NCI-H460 (cell line): ENCODE results near the gene CAPRIN2. TPM values are rescaled to one million over a fixed set of nuclear protein-coding genes. Genes with fewer than 3 reads are reported as not detected.

Source experiments
- DNase-seq: peaks from one replicate; pipeline ENCODE4 v3.0.0-alpha.2; 2016; ENCODE audit warnings: low read depth; ENCODE audit errors: extremely low read depth
- total RNA-seq: library from RNA; depleted of rRNA; stranded (reverse); fragments of >200 nt; shearing (Covaris generic); gene quantifications from 2 replicates; pipeline ENCODE4 v1.2.3, GENCODE V29; 2014; rRNA removed

The CAPRIN2 gene
- total RNA-seq, 1 experiment from 2014 or later: 14.9 TPM

DNA sequence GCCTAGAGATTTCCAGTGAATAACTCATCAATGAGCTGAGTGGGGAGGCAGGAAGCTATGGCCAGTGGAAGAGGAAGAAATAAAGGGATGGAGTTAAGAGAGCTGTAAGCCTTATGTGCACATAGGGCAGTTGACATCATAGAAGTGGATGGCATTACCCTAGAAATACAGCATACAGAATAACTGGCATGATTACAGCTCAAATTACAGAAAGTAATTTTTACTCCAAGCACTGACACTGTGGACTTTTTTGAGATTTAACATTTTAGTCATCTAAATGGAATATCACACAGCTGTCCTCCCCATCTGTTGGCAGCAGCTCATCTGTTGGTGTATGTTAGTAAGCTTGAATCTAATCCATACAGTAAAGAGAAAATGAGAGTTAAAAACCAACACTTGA, 53.7 kb downstream of the CAPRIN2 start:
- DNase-seq: no peak

DNA sequence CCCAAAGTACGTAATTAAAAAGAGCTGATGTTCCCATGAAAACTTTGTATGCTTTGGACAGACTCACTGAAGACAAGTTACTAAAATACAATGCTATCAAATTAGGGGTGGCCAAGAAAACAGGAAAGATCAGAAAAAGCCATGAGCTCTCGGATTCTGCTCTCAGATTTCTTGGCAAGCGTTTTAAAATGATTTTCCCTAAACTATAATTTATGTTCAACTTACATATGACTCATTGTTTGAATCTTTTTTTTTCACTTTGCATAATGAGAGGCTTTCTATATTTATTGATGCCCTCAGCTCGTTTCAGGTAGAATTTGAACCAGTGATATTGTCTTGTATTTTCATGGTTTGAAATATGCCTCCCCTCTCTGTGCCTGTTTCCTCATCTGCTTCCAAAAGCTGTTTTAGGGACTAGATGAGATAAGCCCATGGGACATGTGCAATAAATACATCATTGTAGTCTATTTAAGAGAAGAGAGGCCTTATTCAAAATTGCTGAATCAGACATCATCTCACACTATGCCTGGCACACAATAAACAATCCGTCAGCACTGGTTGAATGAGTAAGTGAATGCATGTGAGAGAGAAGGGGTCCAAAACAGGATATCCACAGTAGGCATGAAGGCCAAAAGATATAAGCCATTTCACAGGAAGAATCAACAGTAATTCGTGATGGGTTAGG, 54.4 kb downstream of the CAPRIN2 start:
- DNase-seq: no peak

DNA sequence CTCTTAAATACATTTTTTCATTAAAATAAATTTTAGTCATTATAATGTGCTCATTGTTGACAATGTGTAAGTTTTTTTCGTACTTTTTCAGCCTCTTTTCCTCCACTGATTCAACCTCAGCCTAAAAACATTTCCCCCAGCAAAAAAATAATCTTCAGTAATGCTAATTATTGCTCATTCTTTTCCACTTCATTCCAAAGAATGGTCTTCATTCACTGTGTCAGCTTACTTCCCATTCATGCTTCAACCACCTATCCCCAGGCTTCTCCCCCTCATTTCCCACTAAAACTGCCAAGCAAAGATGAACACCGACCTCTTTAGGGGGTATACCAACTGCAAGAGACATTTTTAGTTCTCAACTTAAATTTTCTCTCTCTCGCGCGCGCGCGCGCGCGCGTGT, 56.4 kb downstream of the CAPRIN2 start:
- DNase-seq: no peak

GRCh38 chr12:30696943-30697342, 57.8 kb downstream of the CAPRIN2 start:
- no peak for DNase-seq

DNA sequence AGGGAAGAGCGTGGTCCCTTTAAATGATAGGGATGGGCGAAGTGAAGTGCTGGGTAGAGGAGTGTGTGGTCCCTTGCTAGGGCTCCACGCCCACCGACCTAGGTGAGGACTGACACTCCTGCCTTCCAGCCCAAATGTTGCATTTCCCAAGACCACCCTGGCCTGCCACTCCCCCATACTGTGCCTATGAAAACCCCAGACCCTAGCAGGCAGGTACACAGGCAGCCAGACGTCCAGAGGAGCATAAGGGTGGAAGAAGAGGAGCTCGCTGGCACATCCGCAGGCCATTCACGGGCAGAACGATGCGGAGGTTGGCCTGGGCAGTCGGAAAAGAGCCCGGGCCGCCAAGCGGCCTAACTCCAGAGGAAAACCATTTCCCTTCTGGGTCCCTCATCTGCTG, 58.3 kb downstream of the CAPRIN2 start:
- DNase-seq: no peak

GRCh38 chr12:30696103-30696408, 58.7 kb downstream of the CAPRIN2 start:
- no peak for DNase-seq

GRCh38 chr12:30695199-30696102, 59.3 kb downstream of the CAPRIN2 start, which contains the start of gene IPO8:
Gene IPO8, minus strand, starts transcription at chr12:30695869. Its CDS starts 222 bp downstream, at chr12:30695647.
- DNase-seq: peak; percentile 81

DNA sequence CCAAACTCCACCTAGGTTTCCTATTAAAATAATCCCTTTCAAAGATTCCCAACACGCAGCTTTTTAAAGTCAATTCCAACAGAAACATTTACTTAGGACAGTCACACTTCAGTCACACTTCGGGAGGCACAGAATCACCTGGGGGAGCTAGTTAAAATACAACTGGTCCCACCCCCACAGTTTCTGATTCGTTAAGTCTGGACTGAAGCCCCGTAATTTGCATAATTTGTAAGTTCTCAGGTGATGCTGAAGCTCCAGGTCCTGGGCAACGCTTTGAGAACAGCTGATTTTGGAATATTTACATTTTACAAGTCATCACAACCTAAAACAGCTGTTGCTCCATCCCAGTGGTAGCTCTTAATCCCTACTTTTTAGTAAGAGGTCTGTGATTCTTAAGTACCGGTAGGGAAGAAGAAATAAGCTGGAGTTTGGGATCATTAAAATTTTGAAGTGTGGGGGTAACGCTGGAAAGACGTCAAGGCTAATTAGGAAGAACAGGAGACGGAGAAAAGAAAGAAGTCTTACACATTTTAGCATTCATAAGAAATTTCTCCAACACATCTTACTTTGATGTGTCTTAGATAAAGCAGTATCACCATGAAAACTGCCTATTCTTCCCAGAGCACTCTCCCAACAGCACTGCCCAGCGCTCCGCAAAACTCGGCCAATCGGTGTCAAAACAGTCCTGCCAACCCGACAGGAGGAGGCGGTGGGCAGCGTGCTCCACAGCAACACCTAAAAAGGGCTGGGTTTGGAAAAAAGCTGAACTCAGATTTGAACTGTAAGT, 60.1 kb downstream of the CAPRIN2 start:
- DNase-seq: no peak

GRCh38 chr12:30692470-30692869, 62.3 kb downstream of the CAPRIN2 start:
- no peak for DNase-seq

DNA sequence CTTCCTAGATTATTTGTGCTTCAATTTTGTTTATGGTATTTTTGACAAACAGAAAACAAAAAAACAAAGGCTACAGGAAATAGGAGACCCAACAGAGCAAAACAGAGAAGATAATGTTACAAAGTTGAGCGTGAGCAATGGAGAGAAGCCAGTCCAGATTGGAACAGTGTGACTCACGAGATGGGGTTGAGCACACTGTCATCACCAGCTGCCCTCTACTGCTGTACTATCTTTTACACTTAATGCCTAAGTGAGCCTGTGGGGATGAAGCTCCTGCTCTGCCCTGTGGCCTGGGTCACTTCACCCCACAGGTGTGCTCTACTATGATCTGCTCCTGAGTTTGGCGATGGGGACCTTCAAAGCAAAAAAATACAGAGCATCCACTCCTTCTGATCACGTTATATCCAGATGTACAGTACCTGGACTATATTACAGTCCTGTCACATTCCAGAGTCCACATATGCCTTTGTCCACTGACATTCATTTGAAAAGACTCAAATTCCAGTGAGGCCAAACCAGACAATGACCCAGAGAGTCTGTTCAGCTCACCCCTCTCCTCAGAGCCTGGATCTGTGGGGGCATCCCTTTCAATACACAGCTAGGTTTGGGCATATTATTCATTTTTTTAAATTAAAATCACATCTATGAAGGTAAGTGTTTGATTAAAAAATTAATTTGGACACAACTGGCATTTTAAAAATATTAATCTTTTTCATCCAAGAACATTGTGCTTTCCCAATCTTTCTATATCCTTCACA, 63.5 kb downstream of the CAPRIN2 start:
- DNase-seq: no peak

GRCh38 chr12:30687265-30687986, 67.3 kb downstream of the CAPRIN2 start:
- no peak for DNase-seq

GRCh38 chr12:30679241-30679640, 75.5 kb downstream of the CAPRIN2 start:
- no peak for DNase-seq

DNA sequence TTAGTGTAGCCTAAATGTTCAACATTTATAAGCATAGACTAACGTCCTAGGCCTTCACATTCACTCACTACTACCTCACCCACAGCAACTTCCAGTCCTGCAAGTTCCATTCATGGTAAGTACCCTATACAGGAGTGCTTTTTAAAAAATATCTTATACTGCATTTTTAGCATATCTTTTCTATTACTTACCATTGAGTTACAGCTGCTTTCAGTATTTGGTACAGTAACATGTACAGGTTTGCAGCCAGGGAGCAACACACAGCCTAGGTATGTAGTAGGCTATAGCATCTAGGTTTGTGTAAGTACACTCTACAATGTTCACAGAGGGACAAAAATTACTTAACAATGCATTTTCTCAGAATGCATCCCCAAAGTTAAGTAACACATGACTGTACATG, 76.5 kb downstream of the CAPRIN2 start:
- no peak for DNase-seq

- DNase-seq: no peak
Measured at GRCh38 chr12:30661210-30661609, 93.5 kb downstream of the CAPRIN2 start.

Other genes starting within 250 kb of the CAPRIN2 start
- 12.3 and 12.5 TPM in 2 replicates for gene IPO8, start 59.1 kb downstream of the CAPRIN2 start, total RNA-seq
- gene TSPAN11, start 171.8 kb upstream of the CAPRIN2 start, total RNA-seq: not detected in 2 replicates